ENCODE data around the gene DENND2D.
"Not testable (repeated sequence)": the region's sequence is repeated elsewhere in the genome, so short reads cannot be mapped to it uniquely, and the experiment has no call there.

Gene DENND2D

DNA sequence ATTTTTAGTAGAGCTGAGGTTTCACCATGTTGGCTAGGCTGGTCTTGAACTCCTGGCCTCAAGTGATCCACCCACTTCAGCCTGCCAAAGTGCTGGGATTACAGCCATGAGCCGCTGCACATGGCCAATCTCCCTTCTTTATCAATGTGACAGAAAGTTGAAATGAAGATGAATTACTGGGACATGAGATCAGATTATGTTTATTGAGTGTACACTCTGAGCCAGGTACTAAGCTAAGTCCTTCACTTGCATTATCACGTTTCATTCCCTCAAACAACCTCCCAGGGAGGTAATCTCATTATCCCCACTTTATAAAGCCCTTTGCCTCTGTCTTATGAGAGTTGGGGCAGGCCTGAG, 20.8 kb upstream of the DENND2D start:
- DNase-seq: no peak

DNA sequence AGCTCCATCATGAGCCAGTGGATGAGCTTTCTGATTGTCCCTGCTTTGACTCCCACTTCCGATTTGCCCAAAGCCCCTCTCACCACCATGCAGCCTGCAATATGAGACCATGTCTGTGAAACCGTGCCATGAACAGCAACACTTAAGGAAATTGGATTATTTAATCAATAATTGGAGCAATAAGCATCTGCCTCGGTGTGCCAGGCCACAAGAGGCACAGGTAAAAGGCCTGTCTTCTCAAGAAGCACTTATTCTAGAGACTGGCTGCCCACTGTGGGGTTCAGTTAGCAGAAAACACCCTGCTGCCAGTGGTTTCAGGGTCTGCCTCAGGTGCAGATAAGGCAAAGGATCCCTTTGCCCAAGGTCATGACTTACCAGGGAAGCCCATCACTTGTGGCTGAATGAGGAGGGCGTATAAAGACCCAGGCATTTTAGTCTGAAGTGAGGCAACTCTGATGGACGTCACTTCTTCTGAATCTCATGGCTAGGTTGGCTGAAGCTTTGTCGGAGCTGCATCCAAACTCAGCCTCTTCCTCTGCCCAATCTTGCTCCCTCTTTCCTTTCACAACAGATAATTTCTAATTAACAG, 19.9 kb upstream of the DENND2D start:
- DNase-seq: no peak

DNA sequence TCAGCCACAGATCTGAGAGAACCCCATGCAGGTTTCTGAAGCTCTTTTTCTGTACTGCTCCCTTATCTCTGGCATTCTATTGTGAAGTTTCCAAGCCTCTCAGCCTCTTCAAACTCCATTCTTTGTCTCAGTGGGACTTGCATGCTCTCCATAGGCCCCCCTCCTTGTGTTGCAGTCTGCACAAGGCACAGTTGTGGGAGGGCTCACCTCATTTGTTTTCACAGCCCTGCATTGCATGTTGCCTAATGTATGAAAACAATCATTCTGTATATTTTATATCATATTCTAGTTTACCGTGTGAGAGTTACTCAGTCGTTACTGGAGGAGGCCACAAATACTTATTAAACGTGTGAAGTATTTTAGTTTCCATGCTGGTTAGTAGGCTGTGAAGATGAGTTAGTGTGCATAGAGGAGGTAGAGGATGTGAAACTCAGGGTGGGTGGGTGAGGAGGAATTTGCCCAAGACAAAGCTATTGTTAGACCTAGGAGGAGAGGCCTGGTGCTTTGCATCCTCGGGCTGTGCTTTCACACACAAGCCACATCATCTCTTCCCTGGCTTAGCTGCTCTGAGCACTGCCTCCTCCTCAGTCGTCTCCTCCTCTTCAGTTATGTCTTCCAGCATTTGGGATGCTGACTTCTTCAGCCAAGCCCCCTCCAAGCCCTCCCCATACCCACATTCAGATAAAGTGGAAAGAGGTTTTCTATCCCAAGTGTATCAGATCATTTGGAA, 19.3 kb upstream of the DENND2D start:
- DNase-seq: peak; percentile 53 to 67

DNA sequence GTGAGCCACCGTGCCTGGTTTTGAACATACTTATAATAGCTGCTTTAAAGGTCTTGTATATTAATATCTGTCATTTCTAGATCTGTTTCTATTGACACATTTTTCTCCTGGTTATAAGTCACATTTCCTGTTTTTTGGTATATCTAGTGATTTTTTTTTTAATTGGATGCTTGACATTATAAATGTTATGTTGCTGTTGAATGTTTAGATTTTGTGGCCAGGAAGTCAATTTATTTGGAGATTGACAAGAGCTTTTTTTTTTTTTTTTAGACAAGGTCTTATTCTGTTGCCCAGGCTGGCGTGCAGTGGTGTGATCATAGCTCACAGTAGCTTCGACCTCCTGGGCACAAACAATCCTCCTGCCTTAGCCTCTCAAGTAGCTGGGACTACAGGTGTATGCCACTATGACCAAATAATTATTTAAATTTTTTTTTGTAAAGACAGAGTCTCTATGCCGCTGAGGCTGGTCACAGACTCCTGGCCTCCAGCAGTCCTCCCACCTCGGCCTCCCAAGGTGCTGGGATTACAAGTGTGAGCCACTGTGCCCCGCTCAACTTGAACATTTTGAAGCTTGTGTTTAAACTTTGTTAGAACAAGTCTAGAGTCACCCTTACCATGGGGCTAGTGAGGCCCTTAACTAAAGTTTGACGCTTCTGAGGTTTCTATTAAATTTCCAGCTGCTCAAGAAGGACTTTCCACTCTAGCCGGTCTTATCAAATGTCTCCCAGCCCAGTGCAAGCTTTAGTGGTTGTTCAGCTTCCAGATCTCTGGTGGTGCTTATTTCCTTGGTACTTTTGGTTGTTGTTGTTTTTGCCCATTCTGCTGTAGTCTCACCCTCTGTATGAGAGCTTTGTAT, 18.5 kb upstream of the DENND2D start:
- DNase-seq: no peak

DNA sequence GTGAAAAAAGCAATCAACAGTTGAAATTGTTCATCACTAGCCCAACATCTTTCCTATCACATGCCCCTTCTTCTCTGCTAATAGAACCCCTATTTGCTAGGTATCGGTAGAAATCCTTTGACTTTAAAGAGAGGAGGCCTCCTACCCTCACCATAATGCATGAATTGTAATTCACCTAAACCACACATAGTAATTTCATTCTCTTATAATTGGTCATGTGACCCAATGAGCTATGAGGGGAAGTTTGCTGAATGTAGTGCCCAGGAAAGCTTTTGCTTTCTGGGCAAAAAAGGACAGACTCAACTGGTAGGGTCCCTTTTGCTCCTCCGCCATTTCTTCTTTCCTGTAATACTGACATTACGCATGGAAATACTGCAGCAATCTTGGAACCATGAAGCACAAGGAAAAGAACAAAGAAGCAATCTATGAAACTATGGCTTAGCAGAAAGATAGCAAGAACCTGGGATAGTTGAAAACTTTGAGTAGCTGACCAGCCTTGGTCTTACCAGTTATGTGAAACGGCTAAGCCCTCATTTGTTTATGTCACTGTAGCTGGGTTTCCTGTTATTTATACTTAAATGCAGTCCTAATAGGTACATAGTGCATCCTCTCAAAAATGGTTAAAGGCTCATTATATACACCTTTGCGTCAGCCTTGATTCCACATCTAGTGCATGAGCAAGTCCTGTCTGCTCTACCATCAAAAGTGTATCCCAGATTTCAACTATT, 16.9 kb upstream of the DENND2D start:
- no peak for DNase-seq

DNA sequence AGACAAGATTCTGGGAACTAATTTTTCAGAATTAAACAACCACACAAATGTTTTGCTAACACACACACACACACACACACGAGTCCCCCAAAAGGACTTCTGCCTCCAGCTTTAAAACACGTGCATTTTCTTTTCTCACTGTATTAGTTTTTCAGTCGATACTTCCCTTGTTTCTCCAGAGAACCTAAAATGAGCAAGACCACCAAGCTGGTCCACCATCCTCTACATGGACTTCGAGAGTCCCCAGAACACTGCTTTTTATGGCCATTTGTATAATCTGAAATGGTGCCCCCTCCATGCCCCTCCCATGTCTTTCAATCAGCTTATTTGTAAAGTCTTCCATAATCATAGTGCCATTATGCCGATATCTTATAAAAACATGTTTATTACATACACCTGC, 16.3 kb upstream of the DENND2D start:
- DNase-seq: no peak

DNA sequence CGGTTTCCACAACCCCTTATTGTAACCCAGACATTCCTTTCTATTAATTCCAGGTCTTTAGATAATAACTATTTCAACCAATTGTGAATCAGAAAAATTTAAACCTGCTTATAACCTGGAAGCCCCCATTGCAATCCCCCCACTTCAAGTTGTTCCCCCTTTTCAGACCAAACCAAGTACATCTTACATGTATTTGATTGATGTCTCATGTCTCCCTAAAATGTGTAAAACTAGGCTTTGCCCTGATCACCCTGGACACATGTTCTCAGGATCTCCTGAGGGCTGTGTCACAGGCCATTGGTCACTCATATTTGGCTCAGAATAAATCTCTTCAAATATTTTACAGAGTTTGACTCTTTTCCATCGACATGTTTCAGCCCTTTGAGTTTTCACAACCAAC, 14.8 kb upstream of the DENND2D start:
- DNase-seq: not testable (repeated sequence)

DNA sequence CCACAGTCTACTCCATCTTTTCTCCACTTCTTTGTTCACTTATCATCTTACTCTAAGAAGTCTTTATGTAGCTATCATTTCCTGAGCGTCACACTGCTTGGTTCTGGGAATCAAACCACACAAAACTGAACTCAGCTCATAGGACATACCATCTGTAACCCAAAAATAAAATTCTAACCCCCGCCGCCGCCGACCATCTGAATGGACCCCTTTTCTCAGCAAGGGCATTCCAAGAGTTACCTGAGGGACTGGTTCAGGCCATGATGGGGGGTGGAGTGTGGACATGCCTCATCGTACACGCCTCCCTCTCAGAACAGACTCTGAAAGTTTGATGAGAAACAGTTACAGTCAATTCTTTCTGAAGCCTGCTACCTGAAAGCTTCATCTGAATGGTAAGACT, 14.4 kb upstream of the DENND2D start:
- DNase-seq: peak; percentile 60 to 68

DNA sequence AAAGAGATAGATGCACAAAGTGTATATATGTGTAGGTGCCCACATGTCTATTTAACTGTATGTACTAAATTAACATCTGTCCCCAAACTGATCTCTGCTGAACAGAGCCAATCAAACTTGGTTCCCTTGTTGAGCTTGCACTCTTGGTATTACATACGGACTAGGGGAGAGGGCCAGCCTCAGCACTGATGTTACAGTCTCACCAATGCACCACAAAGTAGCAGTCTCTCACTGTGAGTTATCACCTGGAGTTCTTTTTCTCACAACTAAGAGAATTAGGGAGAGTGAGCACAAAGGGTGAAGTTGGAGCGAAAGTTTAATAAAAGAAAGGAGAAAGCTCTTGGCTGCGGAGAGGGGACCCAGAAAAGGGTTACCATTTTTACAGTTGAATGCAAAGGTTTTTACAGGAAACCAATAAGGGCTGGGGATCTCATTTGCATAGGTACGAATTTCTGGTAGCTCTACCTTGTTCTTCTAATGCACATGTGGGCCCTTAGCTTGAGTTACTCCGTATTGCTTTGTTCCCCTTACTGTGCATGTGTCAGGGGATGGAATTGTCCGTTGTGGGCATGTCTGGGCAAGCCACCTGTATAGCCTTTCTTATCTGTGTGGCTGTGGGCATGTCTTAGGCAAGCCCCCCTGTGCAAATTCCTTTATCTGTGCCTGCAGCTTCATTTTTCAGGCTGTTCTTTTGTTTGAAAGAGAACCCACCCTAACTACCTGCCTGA, 13.8 kb upstream of the DENND2D start:
- peak in 1 of 2 experiments; percentile 21 for DNase-seq

DNA sequence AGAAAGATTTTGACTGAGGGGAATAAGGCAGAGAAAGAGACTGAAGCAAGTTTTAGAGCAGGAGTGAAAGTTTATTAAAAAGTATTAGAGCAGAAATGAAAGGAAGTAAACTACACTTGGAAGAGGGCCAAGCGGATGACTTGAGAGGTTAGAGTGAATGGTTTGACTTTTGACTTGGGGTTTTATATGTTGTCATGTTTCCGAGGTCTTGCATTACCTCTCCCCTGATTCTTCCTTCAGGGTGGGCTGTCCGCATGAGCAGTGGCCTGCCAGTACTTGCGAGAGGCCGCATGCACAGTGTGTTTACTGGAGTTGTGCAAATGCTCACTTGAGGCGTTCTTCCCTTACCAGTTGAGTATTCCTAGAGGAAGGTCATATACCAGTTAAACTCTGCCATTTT, 13.0 kb upstream of the DENND2D start:
- DNase-seq: no peak

DNA sequence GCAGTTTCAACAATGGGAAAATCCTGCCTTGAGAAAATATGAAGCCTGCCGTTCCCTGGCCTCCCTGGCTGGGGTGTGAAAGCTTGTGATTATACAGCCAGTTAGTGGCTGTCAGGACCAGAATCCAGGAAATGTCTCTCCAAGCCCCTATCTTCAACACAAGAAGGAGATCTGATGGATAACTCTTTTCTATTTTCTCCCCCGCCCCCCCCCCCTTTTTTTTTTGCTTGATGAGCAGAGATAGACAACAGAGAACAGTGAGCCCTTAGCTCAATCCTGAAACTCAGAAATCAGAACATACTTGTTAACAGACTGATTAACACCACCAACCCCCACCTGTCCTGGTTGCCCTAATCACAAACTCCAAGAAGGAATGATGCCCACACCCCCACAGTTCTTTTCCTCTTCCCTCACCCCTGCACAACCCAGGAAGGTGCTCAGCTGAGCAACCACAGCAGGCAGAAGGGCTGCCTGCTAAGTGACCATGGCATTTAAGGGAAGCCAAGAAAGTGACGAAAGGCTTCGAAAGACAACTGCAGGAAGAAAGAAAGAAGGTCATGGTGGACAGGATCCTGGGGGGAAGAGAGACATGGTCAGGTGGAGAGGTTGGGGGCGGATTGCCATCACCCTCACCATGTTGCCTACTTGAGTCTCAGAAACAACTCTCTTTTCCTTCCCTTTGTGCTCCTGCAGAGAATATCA, 12.3 kb upstream of the DENND2D start:
- no peak for DNase-seq

DNA sequence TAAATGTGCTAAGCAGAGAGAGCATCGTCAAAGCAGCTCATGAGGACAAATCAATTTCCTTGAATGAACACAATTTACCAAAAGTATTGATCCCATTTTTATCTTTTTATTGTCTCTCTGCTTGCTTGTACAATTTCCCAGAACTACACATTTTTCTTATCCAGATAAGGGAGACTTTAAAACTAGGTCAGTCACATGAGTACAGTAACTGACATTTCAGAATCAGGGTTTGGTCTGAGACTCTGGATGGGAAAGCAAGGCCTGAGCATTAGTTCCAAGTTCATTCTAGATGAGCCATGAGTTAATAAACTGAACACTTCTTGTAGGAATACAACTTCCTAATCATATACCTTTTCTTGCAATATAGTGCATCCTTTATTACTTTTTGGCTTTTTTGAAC, 11.5 kb upstream of the DENND2D start:
- no peak for DNase-seq

DNA sequence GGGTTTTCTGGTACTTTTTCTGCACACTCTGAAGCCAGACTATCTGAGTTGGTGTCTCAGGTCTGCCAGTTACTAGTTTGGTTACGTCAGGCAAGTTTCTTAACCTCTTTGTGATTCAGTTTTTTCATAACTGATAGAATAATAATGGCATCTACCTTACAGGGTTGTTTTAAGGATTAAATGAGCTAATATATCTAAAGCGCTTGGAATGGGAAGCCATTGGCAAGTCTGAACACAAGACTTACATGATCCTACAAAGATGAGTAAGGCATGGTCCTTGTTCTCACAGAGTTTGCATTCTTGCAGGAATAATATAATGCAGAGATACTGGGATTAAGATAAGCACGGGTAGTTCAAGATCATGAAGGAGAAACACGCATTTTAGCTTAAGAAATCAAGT, 9.2 kb upstream of the DENND2D start:
- DNase-seq: no peak

DNA sequence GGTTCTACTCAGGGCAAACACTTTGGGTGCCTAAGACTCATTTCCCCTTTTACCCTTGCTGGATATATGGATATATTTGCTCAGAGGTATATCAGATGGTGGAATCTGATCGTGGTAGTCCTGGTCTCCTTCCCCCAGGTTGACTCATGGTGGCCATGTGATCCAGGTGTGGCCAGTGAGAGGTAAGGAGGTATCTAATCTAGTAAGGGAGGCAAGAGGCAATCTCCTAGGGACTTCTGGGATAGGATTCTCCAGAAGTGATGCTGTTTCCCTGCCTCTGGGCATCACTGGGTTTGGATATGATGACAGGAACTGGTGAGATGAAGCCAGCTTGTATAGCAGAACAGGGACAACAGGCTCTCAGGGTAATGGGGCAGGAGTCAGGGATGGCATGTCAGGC, 8.5 kb upstream of the DENND2D start:
- DNase-seq: no peak

DNA sequence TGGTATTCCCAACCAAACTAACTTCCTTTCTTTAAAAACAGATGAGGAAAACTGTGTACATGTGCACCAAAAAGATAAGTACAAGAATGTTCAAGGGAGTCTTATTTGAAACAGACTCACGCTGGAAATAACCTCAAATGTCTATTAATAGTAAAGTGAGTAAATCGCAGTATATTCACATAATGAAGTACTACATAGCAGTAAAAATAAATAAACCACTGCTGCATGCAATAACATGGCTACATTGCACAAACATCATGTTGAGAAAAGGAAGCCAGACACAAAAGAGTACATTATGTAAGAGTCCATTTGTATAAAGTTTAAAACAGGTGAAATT, 5.2 kb upstream of the DENND2D start:
- DNase-seq: no peak

DNA sequence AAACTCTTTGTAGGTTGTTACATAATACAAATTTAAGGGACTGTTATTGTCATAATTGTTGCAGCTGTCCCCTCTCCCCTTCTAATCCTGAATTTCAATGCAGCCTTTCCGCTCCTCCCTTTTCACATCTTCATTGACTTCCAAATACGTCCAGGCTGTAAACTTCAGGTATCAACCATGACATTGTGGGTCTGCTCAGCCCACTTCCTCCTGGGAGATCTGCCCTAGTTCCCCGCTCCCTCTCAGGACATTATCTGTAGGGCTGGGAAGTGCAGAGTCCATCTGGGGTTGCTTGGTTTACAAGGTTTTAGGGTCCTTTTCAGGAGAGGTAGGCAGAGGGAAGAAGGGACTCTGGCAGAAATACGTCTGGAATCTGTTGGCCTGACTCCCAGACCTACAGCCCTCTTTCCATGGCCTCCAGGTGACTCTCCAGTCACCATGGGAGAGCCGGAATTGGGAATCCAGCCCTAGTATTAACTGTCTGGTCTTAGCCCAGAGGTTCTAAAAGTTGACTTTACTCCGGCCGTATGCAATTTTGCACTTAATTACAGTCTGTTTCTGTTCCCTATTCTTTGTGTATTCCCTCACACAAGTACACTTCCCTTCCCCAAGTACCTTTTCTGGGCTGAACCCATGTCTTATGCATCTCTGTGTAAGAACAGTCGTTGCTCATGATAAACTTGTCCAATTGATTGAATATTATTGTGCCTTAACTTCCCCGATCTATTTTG, 4.7 kb upstream of the DENND2D start:
- no peak for DNase-seq

DNA sequence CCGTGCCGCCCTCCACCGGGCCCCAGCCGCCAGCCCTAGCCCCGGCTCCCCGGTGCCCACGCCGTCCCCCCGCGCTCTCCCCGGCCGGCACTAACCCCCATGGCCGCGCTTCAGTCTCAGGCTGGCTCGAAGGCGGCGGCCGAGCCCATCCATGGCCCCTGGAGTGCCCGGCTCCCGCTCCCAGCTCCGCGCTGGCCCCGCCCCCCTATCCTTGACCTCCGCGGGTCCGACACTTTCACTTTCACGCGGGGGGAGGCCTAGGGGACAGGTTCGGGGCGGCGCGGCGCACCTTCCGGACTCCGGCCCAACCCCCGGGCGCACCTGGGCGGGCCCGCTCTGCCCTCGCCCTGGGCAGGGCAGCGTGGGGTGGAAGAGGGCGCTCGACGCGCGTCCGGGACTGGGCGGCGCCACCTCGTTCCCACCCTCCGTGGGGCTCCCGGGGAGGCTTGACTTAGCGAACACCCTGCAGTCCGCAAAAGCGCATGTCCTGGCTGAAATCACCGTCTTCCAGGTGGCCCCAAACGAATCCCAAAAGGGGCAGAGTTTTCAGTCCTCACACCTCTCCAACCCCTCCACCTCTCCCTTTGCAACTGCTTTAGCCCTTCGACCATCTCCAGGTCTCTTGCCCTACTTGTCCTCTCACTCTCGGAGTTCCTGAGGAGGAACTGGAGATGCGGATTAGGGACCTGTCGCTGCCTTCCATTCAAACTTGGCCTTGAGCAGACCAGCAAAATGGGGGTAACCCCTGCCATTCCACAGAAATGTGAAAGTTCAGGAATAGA, 3.9 kb upstream of the DENND2D start:
- peak; percentile 66 to 71 for DNase-seq

DNA sequence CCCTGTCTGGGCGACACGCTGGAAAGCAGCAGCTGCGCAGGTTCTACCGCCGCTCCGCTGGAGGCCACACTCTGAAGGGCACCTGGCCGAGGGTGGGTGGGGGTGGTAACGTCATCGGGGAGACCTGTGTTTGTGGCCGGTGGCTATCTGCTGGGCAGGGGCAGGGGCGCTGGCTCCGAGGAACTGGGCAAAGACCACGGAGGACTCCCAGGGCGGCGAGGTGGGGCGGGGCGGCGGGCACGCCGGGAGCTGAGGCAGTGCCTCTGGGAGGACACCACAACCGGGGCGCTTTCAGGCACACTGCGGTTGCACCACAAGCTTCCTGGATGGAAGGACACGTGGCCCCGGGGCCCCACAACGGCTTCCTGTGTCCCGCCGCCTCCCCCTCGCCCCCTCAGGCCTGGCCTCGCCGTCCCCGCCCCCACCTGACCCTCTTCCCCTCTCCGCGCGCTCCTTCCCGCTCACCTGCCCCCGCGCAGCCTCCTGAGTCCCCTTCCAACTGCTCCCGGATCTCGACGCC, 3.3 kb upstream of the DENND2D start:
- peak; percentile 88 to 92 for DNase-seq

DNA sequence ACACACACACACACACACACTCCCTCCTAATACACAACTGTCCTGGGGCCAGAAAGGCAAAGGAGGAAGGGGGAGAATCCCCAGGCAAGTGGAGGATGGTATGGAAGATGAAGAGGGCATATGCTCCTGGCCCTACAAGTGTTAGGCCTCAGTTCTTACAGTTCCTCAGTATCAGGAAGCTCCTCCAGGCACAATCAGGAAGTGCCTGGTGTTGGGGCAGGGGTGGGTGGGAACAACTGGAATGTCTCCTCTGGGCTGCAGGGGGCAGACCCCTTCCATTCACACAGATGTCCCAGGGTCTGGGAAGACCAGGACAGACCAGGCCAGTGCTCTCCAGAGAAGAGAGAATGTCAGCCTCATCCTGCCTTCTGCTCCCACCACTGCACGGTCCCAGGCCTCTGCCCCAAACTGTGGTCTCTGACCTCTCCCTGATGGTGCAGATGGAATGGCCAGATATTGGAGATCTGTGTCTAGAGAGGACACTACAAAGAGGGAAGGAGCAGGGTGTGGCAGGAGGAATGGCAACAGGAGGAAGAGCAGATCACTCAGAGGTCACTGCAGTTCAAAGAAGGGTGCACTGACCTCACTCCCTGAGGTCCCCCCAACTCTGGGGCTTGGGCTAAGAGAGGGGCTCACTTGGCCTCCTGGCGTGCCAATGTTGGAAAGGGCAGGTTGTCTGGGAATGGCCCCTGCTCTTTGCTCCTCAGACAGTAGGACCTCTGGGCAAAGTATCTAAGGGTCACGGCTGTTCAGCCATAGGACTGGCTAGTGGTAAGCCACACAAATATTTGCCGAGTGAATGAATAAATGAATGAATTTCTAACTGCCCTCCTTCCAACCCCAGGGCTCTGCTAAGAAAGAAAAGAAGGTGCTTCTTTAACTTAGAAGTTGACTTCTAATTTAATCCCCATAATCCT, 2.5 kb upstream of the DENND2D start:
- DNase-seq: no peak

All from activated CD4-positive, alpha-beta T cell treated with anti-CD3 and anti-CD28 coated beads, Interleukin-2, amount 50 U/mL, for 48 hours (primary cell).